HG03354 (cell line): Measurements from ENCODE around the gene TMEM204.
A peak's percentile ranks its signal among the peaks of the same experiment; 100 is the strongest.

Experiments used
- ATAC-seq: cut with Tn5 transposase; IDR thresholded peaks from one replicate; pipeline ENCODE4 v1.9.1; 2021; ENCODE audit warnings: mild to moderate bottlenecking; ENCODE audit not compliant: unreplicated experiment, poor library complexity, severe bottlenecking

The TMEM204 gene

GRCh38 chr16:1533443-1533951, at the start of gene TMEM204:
TSS of gene TMEM204 (plus strand) at chr16:1533666. CDS start at chr16:1534276, 610 bp downstream.
- ATAC-seq = no peak

- ATAC-seq = no peak
These were observed 47.5 kb upstream of the TMEM204 start for GRCh38 chr16:1485847-1486496.

- no peak for ATAC-seq
These were observed 46.7 kb upstream of the TMEM204 start for GRCh38 chr16:1486551-1487390.

- no peak for ATAC-seq
These were observed 45.9 kb upstream of the TMEM204 start for GRCh38 chr16:1487395-1488053.

GRCh38 chr16:1488054-1488601, 45.3 kb upstream of the TMEM204 start:
- no peak for ATAC-seq

- no peak for ATAC-seq
These were observed 44.8 kb upstream of the TMEM204 start, which contains the start of gene PTX4 for GRCh38 chr16:1488619-1489018. TSS of gene PTX4 (minus strand) at chr16:1488944. CDS start at chr16:1488909, 35 bp downstream.

- no peak for ATAC-seq
These were observed 44.4 kb upstream of the TMEM204 start for GRCh38 chr16:1489077-1489476.

GRCh38 chr16:1491327-1491726, 42.1 kb upstream of the TMEM204 start:
- ATAC-seq = no peak

- no peak for ATAC-seq
These were observed 41.2 kb upstream of the TMEM204 start for GRCh38 chr16:1492082-1492922.

- peak; percentile 76 for ATAC-seq
These were observed 40.3 kb upstream of the TMEM204 start, which contains the start of gene TELO2 for GRCh38 chr16:1492923-1493745. TSS of gene TELO2 (plus strand) at chr16:1493360. CDS start at chr16:1494282, 922 bp downstream.

GRCh38 chr16:1493746-1494094, 39.7 kb upstream of the TMEM204 start:
- peak; percentile 14 for ATAC-seq

- ATAC-seq = no peak
These were observed 39.3 kb upstream of the TMEM204 start for GRCh38 chr16:1494129-1494640.

- ATAC-seq = no peak
These were observed 38.8 kb upstream of the TMEM204 start for GRCh38 chr16:1494711-1495110.

- no peak for ATAC-seq
These were observed 38.1 kb upstream of the TMEM204 start for GRCh38 chr16:1495211-1495888.

- ATAC-seq = no peak
These were observed 37.6 kb upstream of the TMEM204 start for GRCh38 chr16:1495889-1496262.

GRCh38 chr16:1496464-1496863, 37.0 kb upstream of the TMEM204 start:
- ATAC-seq = no peak

GRCh38 chr16:1497014-1497598, 36.4 kb upstream of the TMEM204 start:
- no peak for ATAC-seq
